ENCODE data around the gene S1PR3.

- TF ChIP-seq CTCF (conservative IDR thresholded peaks at IDR 0.05 in 1 of 2, IDR thresholded peaks at IDR 0.05 in 1 of 2; ENCODE audit: low read depth in 1 of 2, low read length in 2 of 2) (no peak), EZH2 (IDR thresholded peaks at IDR 0.05; ENCODE audit: low read length, missing control alignments) (no peak)
Measured at GRCh38 chr9:89023740-89024139, 32.5 kb downstream of the S1PR3 start.
